ENCODE results near the gene CYLD.

DNA sequence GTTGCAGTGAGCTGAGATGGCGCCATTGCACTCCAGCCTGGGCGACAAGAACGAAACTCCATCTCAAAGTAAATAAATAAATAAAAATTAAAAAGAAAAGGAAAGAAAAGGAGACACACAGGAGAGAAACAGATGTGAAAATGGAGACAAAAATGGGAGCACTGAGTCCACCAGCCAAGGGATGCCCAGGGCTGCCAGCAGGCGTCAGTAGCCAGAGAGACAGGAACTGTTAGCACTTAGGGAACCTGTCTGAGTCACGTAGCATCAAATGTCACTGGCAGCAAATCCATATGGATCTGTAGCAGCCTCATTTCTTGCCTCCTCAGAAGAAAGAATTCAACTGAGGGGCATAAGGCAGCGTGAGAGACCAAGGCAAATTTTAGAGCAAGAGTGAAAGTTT is 79.7 kb downstream of the CYLD start:
- TF ChIP-seq, protein P1, sequence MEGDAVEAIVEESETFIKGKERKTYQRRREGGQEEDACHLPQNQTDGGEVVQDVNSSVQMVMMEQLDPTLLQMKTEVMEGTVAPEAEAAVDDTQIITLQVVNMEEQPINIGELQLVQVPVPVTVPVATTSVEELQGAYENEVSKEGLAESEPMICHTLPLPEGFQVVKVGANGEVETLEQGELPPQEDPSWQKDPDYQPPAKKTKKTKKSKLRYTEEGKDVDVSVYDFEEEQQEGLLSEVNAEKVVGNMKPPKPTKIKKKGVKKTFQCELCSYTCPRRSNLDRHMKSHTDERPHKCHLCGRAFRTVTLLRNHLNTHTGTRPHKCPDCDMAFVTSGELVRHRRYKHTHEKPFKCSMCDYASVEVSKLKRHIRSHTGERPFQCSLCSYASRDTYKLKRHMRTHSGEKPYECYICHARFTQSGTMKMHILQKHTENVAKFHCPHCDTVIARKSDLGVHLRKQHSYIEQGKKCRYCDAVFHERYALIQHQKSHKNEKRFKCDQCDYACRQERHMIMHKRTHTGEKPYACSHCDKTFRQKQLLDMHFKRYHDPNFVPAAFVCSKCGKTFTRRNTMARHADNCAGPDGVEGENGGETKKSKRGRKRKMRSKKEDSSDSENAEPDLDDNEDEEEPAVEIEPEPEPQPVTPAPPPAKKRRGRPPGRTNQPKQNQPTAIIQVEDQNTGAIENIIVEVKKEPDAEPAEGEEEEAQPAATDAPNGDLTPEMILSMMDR (IDR thresholded peaks at IDR 0.05): no peak
- no peak for TF ChIP-seq POLR2A (IDR thresholded peaks at IDR 0.05)
